ENCODE measurements around the gene PAPPA2. TPM values are rescaled to one million over a fixed set of nuclear protein-coding genes. Genes with fewer than 3 reads are reported as not detected.

PAPPA2 gene
- total and polyA plus RNA-seq, 8 donors: under 0.01 to 10.3 (median 0.29) TPM; not detected in 1

DNA sequence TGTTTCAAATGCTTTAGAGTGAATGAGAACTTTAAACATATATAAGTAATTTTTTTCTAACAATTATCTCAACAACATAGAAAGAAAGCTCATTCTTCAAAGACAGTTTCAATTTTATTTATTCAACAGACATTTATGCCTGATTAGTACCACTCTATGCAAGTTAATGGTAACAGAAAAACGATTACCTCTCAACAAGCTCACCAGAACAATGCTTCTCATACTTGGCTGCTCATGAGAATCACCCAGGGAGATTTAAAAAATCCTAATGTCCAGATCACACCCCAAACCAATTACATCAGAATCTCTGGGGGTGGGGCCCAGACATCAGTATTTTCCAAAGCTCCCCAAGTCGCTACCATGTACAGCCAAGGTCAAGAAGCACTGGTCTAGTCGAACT lies 312.4 kb downstream of the PAPPA2 start:
- Histone ChIP-seq H3K9me3 (no peaks in the 10 kb centered on the region), H3K36me3 (no peaks in the 10 kb centered on the region), H3K27me3 (no peaks in the 10 kb centered on the region), H3K27ac (no peak overlapping the region), H3K4me3 (no peak overlapping the region), H3K4me1 (peaks cover 0 to 20% (median 12%) of the 10 kb centered on the region in 4 donors)
- intact Hi-C loops (cut with DNase I; ENCODE audit: low total_unique reads): no loop called here
- no peak for DNase-seq
- 58 to 76% (median 62%) methylated on average over 3 of the region's 3 CpGs for WGBS, 5 donors
- TF ChIP-seq POLR2A (IDR thresholded peaks at IDR 0.05) (no peak), POLR2AphosphoS5 (IDR thresholded peaks at IDR 0.05) (no peak), EP300 (IDR thresholded peaks at IDR 0.05) (no peak)
- TF ChIP-seq, protein P1, sequence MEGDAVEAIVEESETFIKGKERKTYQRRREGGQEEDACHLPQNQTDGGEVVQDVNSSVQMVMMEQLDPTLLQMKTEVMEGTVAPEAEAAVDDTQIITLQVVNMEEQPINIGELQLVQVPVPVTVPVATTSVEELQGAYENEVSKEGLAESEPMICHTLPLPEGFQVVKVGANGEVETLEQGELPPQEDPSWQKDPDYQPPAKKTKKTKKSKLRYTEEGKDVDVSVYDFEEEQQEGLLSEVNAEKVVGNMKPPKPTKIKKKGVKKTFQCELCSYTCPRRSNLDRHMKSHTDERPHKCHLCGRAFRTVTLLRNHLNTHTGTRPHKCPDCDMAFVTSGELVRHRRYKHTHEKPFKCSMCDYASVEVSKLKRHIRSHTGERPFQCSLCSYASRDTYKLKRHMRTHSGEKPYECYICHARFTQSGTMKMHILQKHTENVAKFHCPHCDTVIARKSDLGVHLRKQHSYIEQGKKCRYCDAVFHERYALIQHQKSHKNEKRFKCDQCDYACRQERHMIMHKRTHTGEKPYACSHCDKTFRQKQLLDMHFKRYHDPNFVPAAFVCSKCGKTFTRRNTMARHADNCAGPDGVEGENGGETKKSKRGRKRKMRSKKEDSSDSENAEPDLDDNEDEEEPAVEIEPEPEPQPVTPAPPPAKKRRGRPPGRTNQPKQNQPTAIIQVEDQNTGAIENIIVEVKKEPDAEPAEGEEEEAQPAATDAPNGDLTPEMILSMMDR (IDR thresholded peaks at IDR 0.05): no peak

DNA sequence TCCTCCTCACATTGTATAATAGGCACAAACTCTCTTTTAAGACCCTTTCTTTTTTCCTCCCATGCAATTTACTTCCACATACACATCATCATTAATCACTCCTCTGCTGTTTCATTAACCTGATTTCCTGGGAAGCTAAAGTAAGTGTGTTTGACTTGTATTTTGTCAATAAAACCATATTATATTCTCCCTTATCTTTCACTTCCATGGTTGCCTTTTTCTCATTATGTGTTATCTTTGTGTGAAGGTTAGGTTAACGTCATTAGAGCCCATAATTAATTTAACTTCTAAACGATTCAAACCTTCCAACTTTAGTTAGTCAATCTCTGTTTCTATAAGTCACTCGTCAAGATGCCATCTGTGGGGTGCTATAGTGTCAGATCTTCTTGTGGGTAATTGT lies 313.0 kb downstream of the PAPPA2 start:
- no peak overlapping the region for H3K4me3 ChIP-seq

DNA sequence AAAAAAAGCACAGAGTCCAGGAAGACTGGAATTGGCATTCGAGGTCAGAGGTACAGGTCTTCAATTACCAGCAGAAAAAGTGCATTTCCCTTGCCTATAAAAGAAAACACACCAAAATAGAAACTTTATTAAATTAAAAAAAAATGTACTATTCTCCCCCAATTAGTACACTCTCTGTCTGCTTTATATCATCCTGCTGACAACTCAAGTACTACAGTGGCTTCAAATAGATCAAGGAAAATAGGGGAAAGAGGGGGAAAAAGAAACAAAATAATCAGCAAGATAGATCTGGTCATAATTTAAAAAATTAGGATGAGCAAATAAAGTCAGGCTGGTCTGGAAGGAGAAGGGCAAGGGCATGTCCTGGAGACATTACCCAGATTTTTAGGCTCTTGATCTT lies 315.1 kb downstream of the PAPPA2 start:
- intact Hi-C loops (cut with DNase I; ENCODE audit: low total_unique reads): no loop called here
- Histone ChIP-seq H3K9me3 (no peaks in the 10 kb centered on the region), H3K27me3 (no peaks in the 10 kb centered on the region), H3K4me3 (no peak overlapping the region), H3K27ac (no peak overlapping the region), H3K4me1 (peaks cover 0 to 17% (median 8%) of the 10 kb centered on the region in 4 donors), H3K36me3 (no peaks in the 10 kb centered on the region)
- 54 to 72% (median 57%) methylated on average over 1 of the region's 1 CpG for WGBS, 5 donors
- no peak for DNase-seq
- TF ChIP-seq, protein P1 (IDR thresholded peaks at IDR 0.05): no peak
- TF ChIP-seq EP300 (IDR thresholded peaks at IDR 0.05) (no peak), POLR2A (IDR thresholded peaks at IDR 0.05) (no peak), POLR2AphosphoS5 (IDR thresholded peaks at IDR 0.05) (no peak)

More for the DNA sequence above, 313.0 kb downstream of the PAPPA2 start:
- H3K36me3 ChIP-seq: no peaks in the 10 kb centered on the region
- no peak for DNase-seq
- no peak overlapping the region for H3K27ac ChIP-seq
- TF ChIP-seq, protein P1 (IDR thresholded peaks at IDR 0.05): no peak
- no peak for TF ChIP-seq POLR2AphosphoS5 (IDR thresholded peaks at IDR 0.05)
- no peak for TF ChIP-seq EP300 (IDR thresholded peaks at IDR 0.05)
- no peak for TF ChIP-seq POLR2A (IDR thresholded peaks at IDR 0.05)
- H3K9me3 ChIP-seq: no peaks in the 10 kb centered on the region
- H3K27me3 ChIP-seq: no peaks in the 10 kb centered on the region
- intact Hi-C loops (cut with DNase I; ENCODE audit: low total_unique reads): no loop called here
- H3K4me1 ChIP-seq: peaks cover 0 to 21% (median 12%) of the 10 kb centered on the region in 4 donors
- WGBS, 5 donors: 30 to 49% (median 37%) methylated on average over 3 of the region's 3 CpGs

DNA sequence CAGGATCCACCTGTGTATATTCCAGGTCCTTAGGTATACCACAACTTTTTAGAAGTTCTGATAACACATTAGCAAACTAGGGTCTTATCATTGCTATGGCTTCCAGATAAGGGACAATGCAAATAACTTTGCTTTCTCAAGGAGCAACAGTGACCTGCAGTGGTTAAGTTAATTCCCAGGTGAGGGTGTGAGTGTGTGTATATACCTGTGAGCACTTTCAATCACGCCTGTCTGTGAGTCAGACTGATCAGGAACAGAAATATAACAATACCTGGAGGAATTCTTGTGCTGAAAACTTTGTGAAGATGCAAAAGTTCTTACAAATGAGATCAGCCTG lies 317.0 kb downstream of the PAPPA2 start:
- Histone ChIP-seq H3K27ac (no peak overlapping the region), H3K27me3 (no peaks in the 10 kb centered on the region), H3K4me3 (no peak overlapping the region), H3K36me3 (no peaks in the 10 kb centered on the region), H3K4me1 (peaks cover 0 to 10% (median 5%) of the 10 kb centered on the region in 4 donors), H3K9me3 (no peaks in the 10 kb centered on the region)
- intact Hi-C loops (cut with DNase I; ENCODE audit: low total_unique reads): no loop called here
- TF ChIP-seq POLR2A (IDR thresholded peaks at IDR 0.05): no peak
- no peak for TF ChIP-seq EP300 (IDR thresholded peaks at IDR 0.05)
- TF ChIP-seq POLR2AphosphoS5 (IDR thresholded peaks at IDR 0.05): peak in 2 of 3 donors; percentile 52 to 68
- TF ChIP-seq, protein P1 (IDR thresholded peaks at IDR 0.05): no peak
- DNase-seq: peak in 1 of 2 donors; percentile 60
- 7 to 35% (median 27%) methylated on average over 1 of the region's 1 CpG for WGBS, 5 donors

Measured in stomach (tissue), 9 donors.